HuH-7 (cell line): ENCODE results near the gene CD82.
"Not testable (repeated sequence)": the region's sequence is repeated elsewhere in the genome, so short reads cannot be mapped to it uniquely, and the experiment has no call there.

Experiments used
- DNase-seq: peaks from one replicate; pipeline ENCODE4 v3.0.0; 2011; ENCODE audit warnings: low spot score

CD82 gene

DNA sequence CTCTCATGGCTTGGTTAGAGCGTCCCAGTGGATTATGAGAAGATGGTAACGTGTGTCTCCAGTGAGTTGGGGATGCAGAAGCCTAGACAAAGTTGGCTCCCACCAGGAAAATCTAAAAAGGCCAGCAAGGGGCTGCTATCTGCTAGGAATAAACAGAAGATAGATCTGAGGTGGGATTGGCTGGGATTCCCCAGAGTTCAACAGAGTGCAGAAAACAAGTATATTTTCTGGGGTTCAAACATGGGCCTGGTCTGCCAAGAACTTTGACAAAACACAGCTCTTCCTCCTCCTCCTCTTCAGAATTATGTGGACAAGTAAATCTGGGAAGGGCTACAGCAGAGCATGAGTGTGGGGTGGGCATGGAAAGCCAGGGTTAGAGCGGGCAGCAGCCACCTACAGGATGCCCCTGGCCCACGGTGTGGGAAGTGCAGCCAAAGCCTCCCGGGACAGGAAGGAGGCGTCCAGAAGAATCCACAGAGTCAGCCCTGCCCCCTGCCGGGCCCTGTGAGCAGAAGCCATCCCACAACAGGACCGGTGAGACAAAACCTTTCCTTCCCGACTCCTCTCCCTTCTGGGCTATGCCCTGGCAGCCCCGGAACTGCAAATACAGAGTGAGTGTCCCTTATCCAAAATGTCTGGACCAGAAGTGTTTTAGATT, 67.1 kb downstream of the CD82 start:
- DNase-seq = peak; percentile 68

- DNase-seq = no peak
Observed at GRCh38 chr11:44633641-44634040, 68.2 kb downstream of the CD82 start.

- DNase-seq = no peak
Observed at GRCh38 chr11:44634401-44635281, 69.2 kb downstream of the CD82 start.

- no peak for DNase-seq
Observed at GRCh38 chr11:44637487-44637886, 72.0 kb downstream of the CD82 start.

- DNase-seq = no peak
Observed at GRCh38 chr11:44638032-44638431, 72.6 kb downstream of the CD82 start.

DNA sequence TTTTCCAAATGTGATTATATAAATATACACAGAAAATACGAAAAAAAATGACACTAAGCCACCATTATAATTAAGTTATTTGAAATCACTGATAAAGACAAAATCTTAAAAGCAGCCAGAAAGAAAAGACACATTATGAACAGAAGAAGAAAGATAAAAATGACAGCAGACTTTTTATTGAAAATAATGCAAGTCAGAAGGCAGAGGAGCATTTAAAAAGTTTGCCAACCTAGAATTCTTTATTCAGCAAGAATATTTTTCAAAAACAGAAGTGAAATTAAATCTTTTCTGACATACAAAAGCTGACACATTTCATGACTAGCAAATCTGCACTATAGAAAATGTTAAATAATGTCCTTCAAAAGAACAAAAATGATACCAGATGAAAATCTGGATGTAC, 77.8 kb downstream of the CD82 start:
- DNase-seq = no peak

DNA sequence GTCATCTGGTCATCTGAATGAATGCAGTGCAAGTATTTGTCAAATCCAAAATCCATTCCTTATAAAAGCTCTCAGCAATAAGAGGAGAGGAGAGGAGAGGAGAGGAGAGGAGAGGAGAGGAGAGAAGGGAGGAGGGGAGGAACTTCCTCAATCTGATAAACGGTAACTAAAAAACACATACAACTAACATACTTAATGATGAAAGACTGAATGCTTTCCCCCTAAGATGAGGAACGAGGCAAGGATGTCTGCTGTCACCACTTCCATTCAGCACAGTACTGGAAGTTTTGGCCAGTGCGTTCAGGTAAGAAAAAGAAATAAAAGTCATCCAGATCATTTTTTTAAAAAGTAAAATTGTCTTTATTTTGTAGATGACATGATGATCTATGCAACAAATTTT, 80.4 kb downstream of the CD82 start:
- no peak for DNase-seq

- DNase-seq = not testable (repeated sequence)
Observed at GRCh38 chr11:44647255-44647955, 81.9 kb downstream of the CD82 start.

GRCh38 chr11:44648109-44648508, 82.6 kb downstream of the CD82 start:
- DNase-seq = no peak

DNA sequence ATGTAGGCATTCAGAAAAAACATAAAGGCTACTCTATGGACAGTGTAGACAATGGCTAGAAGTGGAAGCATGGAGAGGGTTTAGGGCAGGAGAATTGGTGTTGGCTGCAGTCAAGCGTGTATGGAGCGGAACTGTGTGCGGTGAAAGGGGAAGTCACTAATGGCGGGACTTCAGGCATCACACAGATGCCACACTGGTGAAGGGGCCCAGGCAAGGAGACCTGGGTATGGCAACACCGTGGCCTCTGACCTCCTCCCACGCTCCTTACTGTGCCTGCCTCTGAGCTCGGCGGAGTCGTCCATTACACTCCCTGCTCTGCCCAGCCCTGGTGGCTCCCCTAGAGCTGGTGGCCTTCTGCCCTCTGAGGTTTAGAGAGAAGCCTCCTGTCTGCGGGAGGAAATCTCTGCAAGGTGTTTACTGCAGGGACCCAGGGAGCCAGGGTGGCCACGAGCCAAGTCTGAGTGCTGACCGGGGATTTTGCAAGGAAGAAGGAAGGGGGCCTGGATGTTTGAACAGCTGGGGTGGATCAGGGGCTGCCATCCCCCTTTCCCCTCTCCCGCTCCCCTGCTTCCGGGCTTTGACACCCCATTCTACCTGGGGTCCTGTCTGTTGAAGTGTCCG, 86.2 kb downstream of the CD82 start:
- DNase-seq = no peak

DNA sequence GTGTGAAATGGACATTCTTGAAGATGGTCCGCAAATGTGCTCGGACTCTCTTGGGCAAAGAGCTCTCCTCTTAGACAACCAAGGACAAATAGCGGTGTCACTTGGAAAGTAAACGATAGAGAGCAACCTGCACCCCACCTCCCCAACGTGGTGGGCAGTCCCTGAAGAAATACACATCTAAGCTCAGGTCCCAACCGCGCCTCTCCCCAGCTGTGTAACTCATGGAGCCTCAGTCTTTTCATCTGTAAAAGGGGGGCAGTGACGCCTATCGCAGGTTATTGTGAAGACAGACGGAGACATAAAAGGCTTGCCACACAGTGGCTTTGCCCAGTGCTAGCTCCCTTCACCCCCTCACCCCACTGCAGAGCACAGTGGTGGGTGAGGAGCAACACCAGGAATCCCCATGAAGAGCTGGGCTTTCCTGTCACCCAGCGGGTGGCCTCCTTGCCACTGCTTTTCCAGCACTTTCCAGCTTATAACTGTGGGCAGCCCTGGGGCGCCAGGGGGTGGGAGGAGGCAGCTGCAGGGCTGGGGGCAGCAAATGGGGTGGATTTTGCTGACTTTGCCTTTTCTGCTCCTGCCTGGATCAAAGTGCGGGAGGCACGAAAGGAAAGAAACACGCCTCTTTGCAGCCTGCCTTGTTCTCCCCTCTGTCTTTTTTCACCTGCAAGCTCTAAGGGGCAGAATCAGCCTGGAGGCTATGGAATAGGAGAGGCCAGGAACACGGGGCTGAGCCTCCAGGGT, 87.6 kb downstream of the CD82 start:
- DNase-seq = no peak

GRCh38 chr11:44654057-44654456, 88.6 kb downstream of the CD82 start:
- no peak for DNase-seq

DNA sequence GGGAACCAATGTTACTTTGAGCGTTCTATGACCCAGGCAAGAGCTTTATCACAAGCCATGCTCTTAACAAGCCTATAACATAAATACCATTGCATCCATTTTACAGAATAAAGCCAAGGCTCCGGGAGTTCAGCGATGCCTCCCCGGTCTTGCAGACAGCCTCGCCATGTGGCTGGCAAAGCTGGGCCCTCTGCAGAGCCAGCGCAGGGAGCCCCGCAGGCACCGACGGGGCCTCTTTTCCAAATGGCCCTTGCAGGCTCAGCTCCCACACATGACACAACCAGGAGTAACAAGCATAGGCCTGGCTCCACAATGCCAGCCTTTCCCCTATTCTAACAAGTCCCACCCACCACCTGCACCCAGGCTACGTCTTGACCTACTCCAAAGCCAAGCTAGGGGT, 89.1 kb downstream of the CD82 start:
- DNase-seq = no peak

- DNase-seq = no peak
Observed at GRCh38 chr11:44657836-44658505, 92.5 kb downstream of the CD82 start.

GRCh38 chr11:44658506-44658850, 93.0 kb downstream of the CD82 start:
- DNase-seq = peak; percentile 75

GRCh38 chr11:44659641-44660040, 94.2 kb downstream of the CD82 start:
- no peak for DNase-seq

GRCh38 chr11:44660535-44660934, 95.1 kb downstream of the CD82 start:
- not testable (repeated sequence) for DNase-seq

DNA sequence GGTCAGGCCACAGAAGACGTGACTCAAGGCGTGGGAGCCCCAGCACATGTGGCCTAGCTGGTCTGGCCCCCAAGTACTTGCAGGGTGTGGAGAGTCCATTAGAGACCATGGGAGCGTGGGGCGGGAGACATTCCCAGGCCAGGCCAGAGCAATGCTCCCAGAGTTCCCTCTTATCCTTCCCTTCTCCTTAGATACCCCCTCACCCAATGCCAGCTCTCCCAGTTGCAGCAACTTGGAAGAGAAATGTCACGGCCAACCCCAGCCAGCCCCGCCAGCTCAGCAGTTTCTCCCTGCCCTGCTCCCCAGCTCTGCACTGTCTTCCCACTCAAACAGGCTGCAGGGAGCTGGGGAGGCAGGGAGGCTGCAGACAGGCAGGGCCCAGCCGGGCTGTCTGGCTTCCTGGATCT, 95.9 kb downstream of the CD82 start:
- no peak for DNase-seq
